Measurements from ENCODE around the gene PAPPA.

- TF ChIP-seq MXI1 (IDR thresholded peaks at IDR 0.05; ENCODE audit: low read depth, low read length) = no peak
- TF ChIP-seq ZBTB26 (CRISPR knock-in tag; IDR thresholded peaks at IDR 0.05) = no peak
- TF ChIP-seq CEBPZ (IDR thresholded peaks at IDR 0.05; ENCODE audit: borderline replicate concordance, low read depth, low read length) = no peak
- TF ChIP-seq SP2 (IDR thresholded peaks at IDR 0.05; ENCODE audit: extremely low read depth, low read depth, low read length, poor library complexity, severe bottlenecking) = no peak
- no peak for TF ChIP-seq ZNF347 (CRISPR knock-in tag; IDR thresholded peaks at IDR 0.05; ENCODE audit: low read depth)
- TF ChIP-seq ZNF57 (CRISPR knock-in tag; IDR thresholded peaks at IDR 0.05) = no peak
- TF ChIP-seq ZNF444 (CRISPR knock-in tag; IDR thresholded peaks at IDR 0.05) = no peak
- TF ChIP-seq CTCF (IDR thresholded peaks at IDR 0.05 in 2 of 3, conservative IDR thresholded peaks at IDR 0.05 in 1 of 3; ENCODE audit: insufficient read depth in 2 of 3, low read depth in 1 of 3, low read length in 3 of 3) = no peak
- TF ChIP-seq MAFK (IDR thresholded peaks at IDR 0.05; ENCODE audit: low read length) = no peak
- TF ChIP-seq IRF1 (CRISPR knock-in tag; IDR thresholded peaks at IDR 0.05; ENCODE audit: borderline replicate concordance) = no peak
- TF ChIP-seq CCAR2 (IDR thresholded peaks at IDR 0.05; ENCODE audit: low read depth, low read length) = no peak
Observed at GRCh38 chr9:116247791-116248374, 94.3 kb downstream of the PAPPA start.
